Hippocampal formation (tissue), 2 donors: Measurements from ENCODE around the gene CCDC18.
A peak's percentile ranks its signal among the peaks of the same experiment; 100 is the strongest.
"Not testable (repeated sequence)": the region's sequence is repeated elsewhere in the genome, so short reads cannot be mapped to it uniquely, and the experiment has no call there.

Experiments used
- DNase-seq, 2 donors: peaks; one replicate each; lab custom pipeline; 2025; lab: John Stamatoyannopoulos, UW

CCDC18 gene

DNA sequence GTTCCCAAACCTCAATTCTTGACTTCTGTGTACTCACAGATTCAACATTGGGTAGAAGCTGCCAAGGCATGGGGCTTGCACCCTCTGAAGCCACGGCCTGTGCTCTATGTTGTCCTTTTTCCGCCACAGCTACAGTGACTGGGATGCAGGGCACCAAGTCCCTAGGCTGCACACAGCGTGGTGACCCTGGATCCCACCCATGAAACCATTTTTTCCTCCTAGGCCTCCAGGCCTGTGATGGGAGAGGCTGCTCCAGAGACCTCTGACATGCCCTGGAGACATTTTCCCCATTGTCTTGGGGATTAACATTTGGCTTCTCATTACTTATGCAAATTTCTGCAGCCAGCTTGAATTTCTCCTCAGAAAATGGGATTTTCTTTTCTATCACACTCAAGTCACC, 62.7 kb downstream of the CCDC18 start:
- DNase-seq = not testable (repeated sequence)

DNA sequence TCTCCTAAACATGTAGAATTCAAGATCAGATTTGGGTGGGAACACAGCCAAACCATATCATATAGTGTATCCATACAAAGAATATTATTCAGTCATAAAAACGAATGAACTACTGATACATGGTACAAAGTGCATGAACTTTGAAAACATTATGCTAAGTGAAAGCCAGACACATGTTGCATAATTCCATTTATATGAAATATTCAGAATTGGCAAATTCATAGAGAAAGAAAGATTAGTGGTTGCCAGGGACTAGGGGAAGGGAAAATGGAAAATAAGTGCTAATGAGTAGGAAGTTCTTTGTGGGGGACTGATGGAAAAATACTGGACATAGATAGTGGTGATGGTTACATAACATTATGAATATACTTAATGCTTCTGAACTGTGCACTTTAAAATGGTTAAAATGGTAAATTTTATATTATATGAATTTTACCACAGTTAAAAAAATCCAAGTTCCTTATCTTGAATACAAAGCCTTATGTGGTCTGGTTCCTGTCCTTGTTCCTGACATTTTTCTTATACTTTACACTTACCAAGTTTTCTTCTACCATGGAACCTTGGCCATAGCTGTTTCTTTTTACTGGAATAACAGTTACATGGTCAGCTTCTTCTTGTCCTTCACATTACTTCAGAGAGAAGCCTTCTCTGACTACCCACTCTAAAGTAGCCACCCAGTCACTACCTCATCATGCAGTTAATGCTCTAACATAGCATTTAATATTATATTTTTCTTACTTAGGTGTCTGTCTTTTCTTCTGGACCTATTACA, 64.0 kb downstream of the CCDC18 start:
- no peak for DNase-seq

DNA sequence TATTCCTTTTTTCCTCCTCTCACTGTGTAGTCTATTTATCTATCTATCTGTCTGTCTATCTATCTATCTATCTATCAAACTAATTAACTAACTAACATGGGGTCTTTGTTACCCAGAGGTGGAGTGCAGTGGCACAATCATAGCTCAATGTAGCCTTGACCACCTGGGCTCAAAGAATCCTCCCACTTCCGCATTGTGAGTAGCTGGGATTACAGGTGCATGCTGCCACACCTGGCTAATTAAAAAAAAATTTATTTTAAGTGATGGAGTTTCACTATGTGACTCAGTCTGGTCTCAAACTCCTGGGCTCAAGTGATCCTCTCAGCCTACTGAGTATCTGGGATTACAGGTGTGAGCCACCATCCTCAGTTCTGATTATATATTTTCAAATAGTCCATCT, 71.4 kb downstream of the CCDC18 start:
- no peak for DNase-seq

DNA sequence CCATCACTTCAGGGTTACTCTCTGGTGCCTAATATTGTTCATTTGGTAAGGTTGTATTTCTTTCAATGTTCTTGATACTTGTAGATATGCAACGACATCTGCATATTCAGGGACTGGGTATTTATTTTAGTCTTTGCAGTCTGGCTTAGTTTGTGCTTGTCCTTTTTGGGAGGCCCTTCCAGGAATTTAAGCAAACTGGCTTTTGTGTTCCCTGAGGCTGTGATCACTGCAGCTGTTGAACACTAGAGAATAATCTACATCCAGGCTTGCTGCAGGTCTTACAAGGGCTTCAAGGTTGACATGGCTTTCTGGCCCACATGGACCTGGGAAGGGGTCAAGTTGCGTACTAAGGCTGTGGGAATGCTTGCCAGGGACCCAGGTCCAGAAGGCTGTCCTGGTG, 72.1 kb downstream of the CCDC18 start:
- no peak for DNase-seq

DNA sequence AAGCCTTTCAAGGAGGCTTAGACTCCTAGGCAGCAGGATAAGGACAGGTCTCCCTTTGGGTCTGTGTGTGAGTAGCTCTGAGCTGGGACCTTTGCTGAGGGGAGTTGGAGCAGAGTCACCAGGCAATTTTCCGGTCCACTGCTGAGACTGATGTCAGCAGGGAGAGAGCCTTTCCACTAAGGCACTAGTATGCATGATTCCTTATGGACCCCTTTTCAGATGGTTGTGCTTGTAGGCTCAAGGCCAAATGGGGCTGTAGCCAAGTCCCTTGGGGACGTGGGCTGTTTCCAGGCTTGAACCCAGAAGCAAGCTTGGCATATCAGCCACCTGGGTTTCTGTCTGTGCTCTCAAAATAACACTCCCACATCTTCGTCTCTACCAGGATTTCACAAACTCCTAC, 73.0 kb downstream of the CCDC18 start:
- no peak for DNase-seq

DNA sequence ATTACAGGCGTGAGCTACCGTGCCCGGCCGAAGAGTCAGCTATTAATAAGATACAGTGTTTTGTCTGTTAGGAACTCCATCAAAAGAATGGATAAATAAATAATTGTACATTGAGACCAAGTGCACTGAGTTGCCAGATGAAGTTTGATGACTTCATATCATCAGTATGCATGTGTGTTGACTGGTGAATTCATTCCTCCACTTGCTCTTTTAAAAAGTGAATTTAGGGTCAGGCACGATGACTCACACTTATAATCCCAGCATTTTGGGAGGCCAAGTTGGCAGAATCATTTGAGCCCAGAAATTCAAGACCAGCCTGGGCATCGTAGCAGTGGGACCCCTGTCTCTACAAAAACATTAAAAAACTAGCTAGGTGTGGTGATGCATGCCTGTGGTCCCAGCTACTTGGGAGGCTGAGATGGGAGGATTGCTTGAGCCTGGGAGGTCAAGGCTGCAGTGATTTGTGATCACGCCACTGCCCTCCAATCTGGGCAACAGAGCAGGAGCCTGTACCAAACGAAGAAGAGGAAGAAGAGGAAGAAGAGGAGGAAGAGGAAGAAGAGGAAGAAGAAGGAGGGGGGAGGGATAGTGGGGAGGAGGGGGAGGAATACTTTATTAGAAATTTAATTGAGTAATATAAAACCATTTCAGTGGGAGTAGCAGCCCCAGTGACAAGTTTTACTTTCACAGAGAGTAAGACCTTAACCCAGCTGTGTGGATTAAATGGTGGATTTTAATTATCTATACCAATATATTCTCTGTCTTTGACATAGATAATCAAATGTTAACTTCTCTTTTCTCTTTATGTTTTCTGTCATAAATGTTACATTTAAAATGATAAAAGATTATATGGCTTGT, 74.9 kb downstream of the CCDC18 start:
- DNase-seq = no peak

DNA sequence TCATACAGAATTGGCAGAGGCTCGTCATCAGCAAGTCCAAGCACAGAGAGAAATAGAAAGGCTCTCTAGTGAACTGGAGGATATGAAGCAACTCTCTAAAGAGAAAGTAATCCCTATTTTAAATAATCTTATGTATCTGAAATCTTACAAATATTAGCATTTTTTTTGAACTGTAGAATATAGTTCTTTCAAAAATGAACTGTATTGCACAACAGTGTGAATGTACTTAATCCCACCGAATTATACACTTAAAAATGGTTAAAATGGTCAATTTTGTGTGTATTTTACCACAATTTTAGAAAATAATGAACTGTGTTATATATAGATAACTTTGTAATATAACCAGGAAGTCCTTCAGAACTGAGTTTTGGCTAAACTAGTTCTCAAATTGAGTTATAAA, 75.9 kb downstream of the CCDC18 start:
- DNase-seq = no peak

DNA sequence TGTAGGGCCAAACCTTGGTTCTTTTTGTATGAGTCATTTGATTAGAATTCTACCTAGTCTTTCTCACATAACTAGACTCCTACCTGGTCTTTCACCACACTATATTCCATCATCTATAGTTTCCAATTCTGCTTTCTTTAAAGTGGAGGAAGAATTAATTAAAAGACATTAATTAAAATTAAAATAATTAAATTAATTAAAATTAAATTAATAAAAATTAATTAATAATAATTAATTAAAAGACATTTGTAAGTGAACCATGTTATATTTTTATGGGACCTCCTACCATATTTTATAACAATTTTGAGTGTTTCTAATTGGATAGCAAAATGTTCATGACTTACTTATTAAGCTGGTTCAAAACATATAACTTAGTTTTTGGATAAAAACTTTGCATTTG, 77.4 kb downstream of the CCDC18 start:
- no peak for DNase-seq

DNA sequence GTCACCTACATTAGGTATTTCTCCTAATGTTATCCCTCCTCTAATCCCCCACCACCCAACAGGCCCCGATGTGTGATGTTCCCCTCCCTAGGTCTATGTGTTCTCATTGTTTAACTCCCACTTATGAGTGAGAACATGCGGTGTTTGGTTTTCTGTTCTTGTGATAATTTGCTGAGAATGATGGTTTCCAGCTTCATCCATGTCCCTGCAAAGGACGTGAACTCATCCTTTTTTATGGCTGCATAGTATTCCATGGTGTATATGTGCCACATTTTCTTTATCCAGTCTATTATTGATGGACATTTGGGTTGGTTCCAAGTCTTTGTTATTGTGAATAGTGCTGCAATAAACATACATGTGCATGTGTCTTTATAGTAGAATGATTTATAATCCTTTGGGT, 80.2 kb downstream of the CCDC18 start:
- not testable (repeated sequence) for DNase-seq

DNA sequence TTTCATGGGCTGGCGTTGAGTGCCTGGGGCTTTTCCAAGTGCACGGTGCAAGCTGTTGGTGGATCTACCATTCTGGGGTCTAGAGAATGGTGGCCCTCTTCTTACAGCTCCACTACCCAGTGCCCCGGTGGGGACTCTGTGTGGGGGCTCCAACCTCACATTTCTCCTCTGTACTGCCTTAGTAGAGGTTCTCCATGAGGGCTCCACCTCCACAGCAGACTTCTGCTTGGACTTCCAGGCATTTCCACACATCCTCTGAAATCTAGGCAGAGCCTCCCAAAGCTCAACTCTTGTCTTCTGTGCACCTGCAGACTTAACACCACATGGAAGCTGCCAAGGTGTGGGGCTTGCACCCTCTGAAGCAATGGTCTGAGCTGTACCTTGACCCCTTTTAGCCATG, 82.1 kb downstream of the CCDC18 start:
- no peak for DNase-seq

DNA sequence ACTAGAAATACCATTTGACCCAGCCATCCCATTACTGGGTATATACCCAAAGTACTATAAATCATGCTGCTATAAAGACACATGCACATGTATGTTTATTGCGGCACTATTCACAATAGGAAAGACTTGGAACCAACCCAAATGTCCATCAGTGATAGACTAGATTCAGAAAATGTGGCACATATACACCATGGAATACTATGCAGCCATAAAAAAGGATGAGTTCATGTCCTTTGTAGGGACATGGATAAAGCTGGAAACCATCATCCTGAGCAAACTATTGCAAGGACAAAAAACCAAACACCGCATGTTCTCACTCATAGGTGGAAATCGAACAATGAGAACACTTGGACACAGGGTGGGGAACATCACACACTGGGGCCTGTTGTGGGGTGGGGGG, 88.4 kb downstream of the CCDC18 start:
- not testable (repeated sequence) for DNase-seq

DNA sequence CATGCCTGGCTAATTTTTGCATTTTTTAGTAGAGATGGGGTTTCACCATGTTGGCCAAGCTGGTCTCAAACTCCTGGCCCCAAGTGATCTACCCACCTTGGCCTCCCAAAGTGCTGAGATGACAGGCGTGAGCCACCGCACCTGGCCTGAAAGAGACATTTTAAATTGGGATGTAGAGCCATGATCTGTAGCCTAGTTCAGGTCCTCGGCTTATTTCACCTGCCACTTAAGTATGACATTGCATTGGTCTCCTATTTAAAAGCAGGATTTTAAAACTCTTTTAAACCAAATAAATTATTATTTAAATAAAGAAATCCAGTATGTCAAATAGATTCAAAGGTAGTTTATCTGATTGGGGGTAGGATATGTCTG, 94.7 kb downstream of the CCDC18 start:
- DNase-seq = not testable (repeated sequence)

DNA sequence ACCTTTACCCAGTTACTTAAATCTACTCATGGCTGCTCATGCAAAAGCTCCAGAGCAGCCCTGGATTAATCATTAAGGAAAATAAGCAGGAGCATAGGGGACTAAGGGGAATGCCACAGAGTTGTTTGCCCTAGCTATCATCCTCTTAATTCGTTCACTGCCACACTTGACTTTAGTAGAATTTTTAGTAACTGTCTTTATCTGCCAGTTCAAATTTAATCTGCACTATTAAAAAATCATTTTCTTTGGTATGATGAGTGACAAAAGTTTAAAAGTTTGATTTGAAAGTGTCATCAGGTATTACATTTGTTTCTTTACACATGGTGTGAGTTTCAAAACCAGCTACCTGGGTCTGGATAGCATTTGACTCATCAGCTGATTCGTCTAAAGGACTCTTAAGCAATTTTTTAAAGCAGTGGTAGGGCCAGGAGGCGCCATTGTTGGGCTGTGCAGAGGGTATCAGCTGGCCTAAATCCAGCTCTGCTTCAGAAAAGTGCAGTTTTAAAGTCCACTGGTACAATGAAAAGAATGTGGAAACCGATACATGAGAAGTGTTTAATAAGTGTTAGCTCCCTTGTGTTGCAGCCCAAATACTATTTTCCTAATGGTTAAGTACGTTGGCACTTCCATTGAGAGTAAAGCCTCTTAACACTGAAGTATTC, 95.2 kb downstream of the CCDC18 start:
- DNase-seq = no peak

DNA sequence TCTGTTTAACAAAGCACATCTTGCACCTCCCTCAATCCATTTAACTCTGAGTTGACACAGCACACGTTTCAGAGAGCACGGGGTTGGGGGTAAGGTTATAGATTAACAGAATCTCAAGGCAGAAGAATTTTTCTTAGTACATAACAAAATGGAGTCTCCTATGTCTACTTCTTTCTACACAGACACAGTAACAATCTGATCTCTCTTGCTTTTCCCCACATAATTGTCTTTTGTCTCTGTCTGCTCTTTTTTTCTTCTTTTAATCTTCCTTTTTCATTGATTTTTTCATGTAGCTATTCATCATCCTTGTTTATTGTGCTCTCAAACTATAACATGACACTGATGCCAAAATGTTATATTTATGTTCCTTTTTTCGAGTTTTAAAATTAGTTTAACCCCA, 97.0 kb downstream of the CCDC18 start:
- DNase-seq = not testable (repeated sequence)

DNA sequence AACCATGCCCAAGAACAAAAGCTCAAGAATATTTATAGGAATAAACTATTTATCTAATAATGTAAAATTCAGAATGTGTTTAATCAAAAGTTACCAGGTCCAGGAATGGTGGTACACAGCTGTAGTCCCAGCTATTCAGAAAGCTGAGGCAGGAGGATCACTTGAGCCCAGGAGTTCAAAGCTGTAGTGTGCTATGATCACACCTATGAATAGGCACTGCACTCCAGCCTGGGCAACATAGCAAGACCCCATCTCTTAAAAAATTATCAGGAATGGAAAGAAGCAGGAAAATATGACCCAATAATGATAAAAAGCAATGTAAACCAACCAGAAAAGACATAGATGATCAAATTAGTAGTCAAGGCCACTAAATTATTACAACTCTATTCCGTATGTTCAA, 103.0 kb downstream of the CCDC18 start:
- DNase-seq = no peak

DNA sequence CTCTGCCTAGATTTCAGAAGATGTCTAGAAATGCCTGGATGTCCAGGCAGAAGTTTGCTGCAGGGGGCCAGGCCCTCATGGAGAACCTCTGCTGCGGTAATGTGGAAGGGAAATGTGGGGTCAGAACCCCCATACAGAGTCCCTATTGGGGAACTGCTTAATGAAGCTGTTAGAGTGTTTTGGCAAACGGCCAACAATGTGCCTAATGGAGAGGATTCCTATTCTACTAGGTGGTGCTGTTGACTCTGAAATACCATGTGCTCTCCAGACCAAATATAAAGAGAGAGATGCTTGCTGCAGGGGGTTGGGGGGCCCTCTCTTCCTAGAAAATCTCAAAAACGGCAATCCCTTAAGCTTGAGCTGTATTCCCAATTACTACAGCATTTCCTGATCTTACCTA, 108.0 kb downstream of the CCDC18 start:
- DNase-seq = no peak

DNA sequence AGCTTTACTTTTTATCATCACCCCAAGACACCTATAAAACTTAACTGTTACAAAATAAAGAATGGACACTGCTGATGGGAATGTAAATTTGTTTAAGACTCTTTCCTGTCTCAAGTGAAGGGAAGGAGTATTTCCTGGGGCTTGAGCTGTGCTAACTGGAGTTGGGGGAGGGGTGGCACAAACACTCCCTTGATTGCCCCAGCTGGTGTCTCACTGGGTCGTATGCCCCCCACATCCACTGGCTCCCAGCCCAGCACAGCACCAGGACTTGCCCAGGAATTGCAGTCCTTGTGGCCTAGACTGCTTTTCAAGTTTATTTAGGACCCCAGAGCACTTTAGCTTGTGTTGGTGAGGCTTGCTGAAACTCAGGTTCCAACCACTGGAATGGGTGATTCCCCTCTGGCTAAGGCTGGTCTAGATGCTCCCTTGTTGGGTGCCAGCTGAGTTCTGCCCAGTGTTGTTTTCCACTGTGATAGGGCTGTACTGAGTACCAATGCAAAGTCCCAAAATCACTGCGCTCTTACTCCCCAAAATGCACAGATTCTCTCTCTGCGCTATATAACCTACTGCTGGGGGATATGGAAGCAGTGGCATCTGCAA, 116.1 kb downstream of the CCDC18 start:
- no peak for DNase-seq

DNA sequence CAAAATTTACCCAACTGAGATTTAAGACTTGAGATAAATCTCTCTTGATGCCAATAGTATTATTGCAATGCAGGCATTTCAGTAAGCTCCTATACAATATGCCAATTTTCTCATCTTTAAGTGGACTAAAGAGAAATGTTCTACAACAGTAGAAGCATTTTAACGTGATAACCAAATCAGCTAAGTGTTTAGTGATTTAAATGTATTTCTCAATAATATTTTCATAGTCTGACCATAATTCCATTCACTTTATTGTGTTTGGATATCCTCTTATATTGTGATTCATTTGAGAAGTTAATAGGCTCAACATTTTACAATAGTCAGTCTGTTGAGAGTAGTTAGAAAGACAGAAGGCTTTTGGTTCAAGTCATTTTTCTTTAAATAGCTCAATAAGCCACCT, 120.6 kb downstream of the CCDC18 start:
- no peak for DNase-seq

DNA sequence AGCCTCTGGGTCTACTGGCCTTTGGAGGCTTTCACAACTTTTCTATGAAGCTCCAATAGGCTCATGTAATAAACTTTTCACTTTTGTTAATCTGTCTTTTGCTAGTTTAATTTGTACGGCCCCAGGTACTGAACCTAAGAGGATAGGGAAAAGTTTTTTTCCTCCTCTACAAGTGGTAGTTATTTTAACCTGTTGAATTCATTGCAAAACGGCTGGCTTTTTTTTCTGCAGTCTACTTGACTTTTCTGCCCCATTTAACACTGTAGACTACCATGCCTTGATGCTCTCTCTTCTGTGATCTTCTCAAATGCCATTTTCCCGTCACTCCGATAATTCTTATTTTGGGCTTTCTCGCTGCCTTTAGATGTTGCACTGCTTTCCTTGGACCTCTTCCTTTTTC, 121.6 kb downstream of the CCDC18 start:
- DNase-seq = no peak

DNA sequence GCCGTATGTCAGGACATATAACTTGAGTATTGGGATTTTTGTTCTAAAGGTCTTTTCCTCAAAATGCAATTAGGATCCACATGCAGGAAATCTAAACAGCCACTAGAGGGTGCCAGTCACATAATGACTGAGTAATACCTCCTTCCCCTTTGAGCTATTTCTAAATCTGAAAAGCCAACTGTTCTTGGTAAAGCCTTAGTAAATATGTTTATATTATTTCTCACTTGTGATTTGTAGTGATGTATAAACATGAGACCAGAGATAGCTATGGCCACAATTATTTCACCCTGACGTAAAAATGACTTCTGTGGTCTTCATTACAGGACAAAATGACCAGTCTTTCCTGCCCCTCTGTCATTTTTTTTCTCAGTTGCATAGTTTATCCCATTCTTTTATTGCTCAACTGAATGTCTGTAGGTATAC, 124.2 kb downstream of the CCDC18 start:
- peak in 1 of 2 donors; percentile 52 for DNase-seq

DNA sequence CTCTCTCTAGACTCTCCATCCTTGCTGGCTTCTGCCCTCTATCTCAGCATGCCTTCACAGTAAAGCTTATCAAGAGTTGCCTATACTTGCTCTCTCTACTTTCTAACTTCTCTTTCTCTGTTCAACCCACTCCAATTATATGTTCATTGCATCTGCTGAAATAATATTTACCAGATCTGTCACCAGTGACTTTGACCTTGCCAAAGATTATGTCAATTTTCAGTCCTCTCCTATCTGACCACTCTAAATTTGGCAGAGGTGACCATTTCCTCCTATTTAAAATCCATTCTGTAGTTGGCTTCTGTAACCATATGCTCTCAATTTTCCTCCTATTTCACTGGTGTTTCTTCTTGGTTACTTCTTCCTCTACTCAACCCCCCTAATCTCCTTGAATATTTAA, 126.4 kb downstream of the CCDC18 start:
- DNase-seq = no peak

DNA sequence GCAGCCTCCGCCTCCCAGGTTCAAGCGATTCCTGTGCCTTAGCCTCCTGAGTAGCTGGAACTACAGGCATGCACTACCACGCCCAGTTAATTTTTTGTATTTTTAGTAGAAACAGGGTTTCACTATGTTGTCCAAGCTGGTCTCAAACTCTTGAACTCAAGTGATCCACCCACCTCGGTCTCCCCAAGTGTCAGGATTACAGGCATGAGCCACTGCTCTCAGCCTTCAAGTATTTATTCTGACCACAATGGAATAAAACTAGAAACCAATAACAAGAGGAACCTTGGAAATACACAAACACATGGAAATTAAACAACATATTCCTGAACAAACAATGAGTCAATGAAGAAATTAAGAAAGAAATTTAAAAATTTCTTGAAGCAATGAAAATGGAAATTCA, 132.5 kb downstream of the CCDC18 start:
- DNase-seq = no peak
